Measurements from ENCODE around the gene FADS3.

DNA sequence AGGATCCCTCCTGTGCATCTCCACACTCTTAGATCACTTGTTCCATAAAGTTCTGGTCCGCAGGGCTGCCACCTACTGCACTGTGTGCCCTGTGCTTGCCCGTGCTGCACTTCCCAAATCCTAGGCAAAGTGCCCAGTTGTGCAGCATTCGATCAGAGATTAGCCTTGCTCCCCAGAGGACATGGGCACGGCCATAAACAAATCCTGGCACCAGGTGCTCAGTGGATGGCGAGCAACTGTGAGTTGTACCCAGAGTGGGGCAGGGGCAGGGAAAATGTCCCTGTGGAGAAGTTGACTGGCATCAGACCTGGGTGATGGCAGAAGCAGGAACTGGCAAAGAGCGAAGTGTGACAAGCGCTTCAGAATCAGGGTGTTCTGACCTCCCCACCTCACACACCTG lies 58.6 kb downstream of the FADS3 start:
- TF ChIP-seq, protein P1, sequence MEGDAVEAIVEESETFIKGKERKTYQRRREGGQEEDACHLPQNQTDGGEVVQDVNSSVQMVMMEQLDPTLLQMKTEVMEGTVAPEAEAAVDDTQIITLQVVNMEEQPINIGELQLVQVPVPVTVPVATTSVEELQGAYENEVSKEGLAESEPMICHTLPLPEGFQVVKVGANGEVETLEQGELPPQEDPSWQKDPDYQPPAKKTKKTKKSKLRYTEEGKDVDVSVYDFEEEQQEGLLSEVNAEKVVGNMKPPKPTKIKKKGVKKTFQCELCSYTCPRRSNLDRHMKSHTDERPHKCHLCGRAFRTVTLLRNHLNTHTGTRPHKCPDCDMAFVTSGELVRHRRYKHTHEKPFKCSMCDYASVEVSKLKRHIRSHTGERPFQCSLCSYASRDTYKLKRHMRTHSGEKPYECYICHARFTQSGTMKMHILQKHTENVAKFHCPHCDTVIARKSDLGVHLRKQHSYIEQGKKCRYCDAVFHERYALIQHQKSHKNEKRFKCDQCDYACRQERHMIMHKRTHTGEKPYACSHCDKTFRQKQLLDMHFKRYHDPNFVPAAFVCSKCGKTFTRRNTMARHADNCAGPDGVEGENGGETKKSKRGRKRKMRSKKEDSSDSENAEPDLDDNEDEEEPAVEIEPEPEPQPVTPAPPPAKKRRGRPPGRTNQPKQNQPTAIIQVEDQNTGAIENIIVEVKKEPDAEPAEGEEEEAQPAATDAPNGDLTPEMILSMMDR (IDR thresholded peaks at IDR 0.05) = no peak
- TF ChIP-seq POLR2A (IDR thresholded peaks at IDR 0.05) = no peak

All from Peyer's patch (tissue), 4 donors.